ENCODE data around the gene VCPKMT. TPM values are rescaled to one million over a fixed set of nuclear protein-coding genes. Genes with fewer than 3 reads are reported as not detected.
"Not testable (repeated sequence)": the region's sequence is repeated elsewhere in the genome, so short reads cannot be mapped to it uniquely, and the experiment has no call there.

VCPKMT gene
- total RNA-seq, 4 donors from 2014 or later = 5.8 to 10.0 (median 7.0) TPM

DNA sequence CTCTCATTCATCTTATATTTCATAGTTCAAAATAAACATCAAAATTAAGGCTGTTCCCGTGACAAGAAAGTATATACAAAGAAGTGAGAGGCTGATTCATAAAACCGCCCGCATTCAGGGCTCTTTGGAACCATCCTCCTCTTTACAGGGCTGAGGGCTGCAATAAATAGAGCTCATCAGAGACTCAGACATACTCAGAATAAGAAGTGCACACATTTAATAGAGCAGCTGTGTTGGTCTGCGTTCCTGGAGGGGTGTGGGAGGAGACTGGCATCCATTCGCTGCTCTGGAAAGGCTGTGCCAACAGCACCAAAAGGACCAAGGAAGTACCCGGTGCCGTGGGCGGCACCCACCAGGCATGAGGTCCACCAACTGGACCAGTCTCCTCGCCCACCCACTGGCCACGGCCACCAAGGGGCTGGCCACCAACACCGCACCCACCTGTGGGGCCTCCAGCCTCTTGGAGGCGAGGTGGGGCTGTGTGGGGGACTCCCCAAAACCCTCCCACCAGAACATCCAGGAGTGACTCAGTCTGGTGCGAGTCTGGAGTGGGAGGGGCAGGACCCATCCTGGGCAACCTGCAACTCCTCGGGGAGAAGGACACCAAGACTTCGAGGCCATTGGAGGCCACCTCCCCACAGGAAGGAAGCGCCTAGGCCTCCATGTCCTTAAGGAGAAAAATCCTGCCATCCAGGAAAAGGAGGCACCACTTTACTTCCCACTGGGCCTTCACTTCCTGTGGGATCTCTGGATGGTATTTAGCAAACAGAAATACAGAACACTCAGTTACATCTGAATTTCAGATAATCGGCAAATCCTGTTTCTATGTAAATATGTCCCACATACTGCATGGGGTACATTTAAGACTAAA is 32.7 kb downstream of the VCPKMT start:
- peaks cover 0 to 24% (median 7%) of the 10 kb centered on the region in 4 donors for H3K4me1 ChIP-seq
- no peaks in the 10 kb centered on the region for H3K27me3 ChIP-seq
- DNase-seq = no peak
- H3K9me3 ChIP-seq = no peaks in the 10 kb centered on the region
- peak overlapping the region; percentile 62 to 96 (median 86) for H3K27ac ChIP-seq
- H3K4me3 ChIP-seq = no peak overlapping the region
- H3K36me3 ChIP-seq = peaks cover 0 to 3% (median 0%) of the 10 kb centered on the region in 3 donors
- TF ChIP-seq POLR2A (IDR thresholded peaks at IDR 0.05) = no peak
- TF ChIP-seq CTCF (IDR thresholded peaks at IDR 0.05) = no peak

GRCh38 chr14:50082784-50083466 is 33.4 kb downstream of the VCPKMT start:
- DNase-seq = peak in 2 of 3 donors; percentile 85 to 92
- Histone ChIP-seq H3K9me3 (no peaks in the 10 kb centered on the region), H3K27me3 (no peaks in the 10 kb centered on the region), H3K36me3 (no peaks in the 10 kb centered on the region), H3K4me3 (no peak overlapping the region), H3K4me1 (peaks cover 0 to 24% (median 7%) of the 10 kb centered on the region in 4 donors), H3K27ac (peak overlapping the region; percentile 62 to 96 (median 86))
- TF ChIP-seq CTCF (IDR thresholded peaks at IDR 0.05) = no peak
- TF ChIP-seq POLR2A (IDR thresholded peaks at IDR 0.05) = peak in 1 of 2 donors; percentile 20

DNA sequence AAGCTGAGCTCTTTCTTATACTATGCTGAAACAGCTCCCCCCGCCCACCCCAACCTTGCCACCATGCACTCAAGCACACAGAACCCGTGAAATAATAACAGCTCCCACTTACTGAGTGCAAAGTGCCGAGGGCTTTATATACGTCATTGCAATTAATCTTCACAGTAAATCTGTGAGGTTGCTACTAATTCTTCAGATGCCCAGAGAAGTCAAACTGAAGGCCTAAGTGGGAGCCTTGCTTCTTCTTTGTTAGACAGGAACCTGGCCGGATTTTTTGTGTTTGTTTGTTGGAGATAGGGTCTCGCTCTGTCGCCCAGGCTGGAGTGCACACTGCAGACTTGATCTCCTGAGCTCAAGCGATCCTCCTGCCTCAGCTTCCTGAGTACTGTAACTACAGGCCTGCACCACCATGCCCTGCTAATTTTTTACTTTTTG is 34.0 kb downstream of the VCPKMT start:
- TF ChIP-seq CTCF (IDR thresholded peaks at IDR 0.05) (no peak), POLR2A (IDR thresholded peaks at IDR 0.05) (no peak)
- peak in 2 of 3 donors; percentile 66 to 73 for DNase-seq
- no peaks in the 10 kb centered on the region for H3K36me3 ChIP-seq
- H3K4me3 ChIP-seq = no peak overlapping the region
- no peaks in the 10 kb centered on the region for H3K27me3 ChIP-seq
- H3K27ac ChIP-seq = peak overlapping the region; percentile 62 to 96 (median 86)
- H3K9me3 ChIP-seq = no peaks in the 10 kb centered on the region
- peaks cover 0 to 18% (median 7%) of the 10 kb centered on the region in 4 donors for H3K4me1 ChIP-seq

- not testable (repeated sequence) for H3K9me3 ChIP-seq, H3K36me3 ChIP-seq, H3K27me3 ChIP-seq, DNase-seq, H3K27ac ChIP-seq, H3K4me3 ChIP-seq
- peaks cover 0 to 11% (median 5%) of the 10 kb centered on the region in 4 donors for H3K4me1 ChIP-seq
These were observed 37.3 kb downstream of the VCPKMT start for GRCh38 chr14:50079103-50079502.

- not testable (repeated sequence) for H3K4me3 ChIP-seq, H3K27ac ChIP-seq, H3K27me3 ChIP-seq, H3K36me3 ChIP-seq, H3K4me1 ChIP-seq, DNase-seq, H3K9me3 ChIP-seq
These were observed 42.7 kb downstream of the VCPKMT start for GRCh38 chr14:50073663-50074062.

GRCh38 chr14:50072395-50072794 is 44.0 kb downstream of the VCPKMT start:
- Histone ChIP-seq H3K4me3 (no peak overlapping the region), H3K36me3 (no peaks in the 10 kb centered on the region), H3K9me3 (no peaks in the 10 kb centered on the region), H3K27ac (no peak overlapping the region), H3K27me3 (no peaks in the 10 kb centered on the region), H3K4me1 (peaks cover 0 to 7% (median 0%) of the 10 kb centered on the region in 4 donors)
- DNase-seq = no peak
- no peak for TF ChIP-seq CTCF (IDR thresholded peaks at IDR 0.05)
- no peak for TF ChIP-seq POLR2A (IDR thresholded peaks at IDR 0.05)

Data from Peyer's patch (tissue), 4 donors.